Head of caudate nucleus (tissue), 42 donors: ENCODE measurements around the gene FDX2.
"Not testable (repeated sequence)": the region's sequence is repeated elsewhere in the genome, so short reads cannot be mapped to it uniquely, and the experiment has no call there.

ENCODE experiments used
- DNase-seq, 42 donors: peaks; one replicate each; pipeline versions ENCODE4 v3.0.0 to v3.0.0-alpha.2; 2020 to 2021; ENCODE audit warnings: mixed read lengths in 7 of 42
- intact Hi-C: fragments of 100-400 bp; cut with DNase I; formaldehyde crosslinking; loops from one replicate; pipeline ENCODE4 v1.15.0; 2022

Gene FDX2

DNA sequence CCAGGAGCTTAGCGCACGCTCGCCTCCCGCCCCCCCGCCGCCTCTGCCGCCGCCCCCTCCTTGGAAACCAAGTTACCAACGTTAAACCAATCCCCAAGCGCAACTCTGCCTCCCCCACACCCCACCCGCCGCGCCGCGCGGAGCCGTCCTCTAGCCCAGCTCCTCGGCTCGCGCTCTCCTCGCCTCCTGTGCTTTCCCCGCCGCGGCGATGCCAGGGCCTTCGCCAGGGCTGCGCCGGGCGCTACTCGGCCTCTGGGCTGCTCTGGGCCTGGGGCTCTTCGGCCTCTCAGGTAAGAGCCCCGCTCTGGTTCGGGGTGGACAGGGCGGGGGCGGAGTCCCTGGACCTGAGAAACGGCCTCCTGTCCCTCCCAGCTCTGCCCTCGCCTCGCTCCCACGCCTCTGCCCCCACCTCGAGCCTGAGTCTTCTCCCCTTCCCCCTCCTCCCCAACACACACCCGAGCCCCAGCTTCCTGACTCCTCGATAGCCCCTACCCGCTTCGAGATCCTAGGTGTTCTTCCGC, 25.9 kb downstream of the FDX2 start, which contains the start of gene ICAM5:
Gene ICAM5, plus strand, starts transcription at position 117 of the 521 bp plus-strand sequence. Its CDS starts 92 bp downstream, at position 209.
- DNase-seq, result peak; percentile 21 to 90 (median 73)
- intact Hi-C loops, result no loop called here

DNA sequence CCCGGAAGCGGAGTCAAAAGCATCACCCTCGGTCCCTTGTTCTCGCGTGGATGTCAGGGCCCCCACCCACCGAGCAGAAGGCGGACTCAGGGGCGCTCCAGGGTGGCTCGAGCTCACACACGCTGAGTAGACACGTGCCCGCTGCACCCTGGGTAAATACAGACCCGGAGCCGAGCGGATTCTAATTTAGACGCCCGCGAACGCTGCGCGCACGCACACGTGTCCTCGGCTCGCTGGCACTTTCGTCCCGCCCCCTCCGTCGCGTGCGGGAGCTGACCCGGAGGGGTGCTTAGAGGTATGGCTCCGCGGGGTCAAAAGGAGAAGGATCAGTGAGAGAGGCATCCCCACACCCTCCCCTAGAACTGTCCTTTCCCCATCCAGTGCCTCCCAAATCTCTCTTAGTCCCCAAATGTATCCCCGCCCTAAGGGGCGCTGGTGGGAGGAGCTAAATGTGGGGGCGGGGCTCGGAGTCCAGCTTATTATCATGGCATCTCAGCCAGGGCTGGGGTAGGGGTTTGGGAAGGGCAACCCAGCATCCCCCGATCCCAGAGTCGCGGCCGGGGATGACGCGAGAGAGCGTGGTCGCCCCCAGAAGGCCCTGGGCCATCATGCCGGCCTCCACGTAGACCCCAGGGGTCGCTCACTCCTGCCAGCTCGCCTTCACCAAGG, 26.5 kb downstream of the FDX2 start:
- intact Hi-C loops, result no loop called here
- peak in 39 of 42 donors; percentile 23 to 82 (median 64) for DNase-seq

DNA sequence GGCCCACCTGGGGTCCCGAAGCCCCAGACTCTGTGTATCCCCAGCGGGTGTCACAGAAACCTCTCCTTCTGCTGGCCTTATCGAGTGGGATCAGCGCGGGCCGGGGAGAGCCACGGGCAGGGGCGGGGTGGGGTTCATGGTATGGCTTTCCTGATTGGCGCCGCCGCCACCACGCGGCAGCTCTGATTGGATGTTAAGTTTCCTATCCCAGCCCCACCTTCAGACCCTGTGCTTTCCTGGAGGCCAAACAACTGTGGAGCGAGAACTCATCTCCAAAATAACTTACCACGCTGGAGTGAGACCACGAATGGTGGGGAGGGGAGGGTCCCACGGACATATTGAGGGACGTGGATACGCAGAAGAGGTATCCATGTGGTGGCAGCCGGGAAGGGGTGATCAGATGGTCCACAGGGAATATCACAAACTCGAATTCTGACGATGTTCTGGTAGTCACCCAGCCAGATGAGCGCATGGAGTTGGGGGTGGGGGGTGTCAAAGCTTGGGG, 27.1 kb downstream of the FDX2 start:
- DNase-seq, result peak; percentile 42 to 88 (median 68)
- intact Hi-C loops, result no loop called here

DNA sequence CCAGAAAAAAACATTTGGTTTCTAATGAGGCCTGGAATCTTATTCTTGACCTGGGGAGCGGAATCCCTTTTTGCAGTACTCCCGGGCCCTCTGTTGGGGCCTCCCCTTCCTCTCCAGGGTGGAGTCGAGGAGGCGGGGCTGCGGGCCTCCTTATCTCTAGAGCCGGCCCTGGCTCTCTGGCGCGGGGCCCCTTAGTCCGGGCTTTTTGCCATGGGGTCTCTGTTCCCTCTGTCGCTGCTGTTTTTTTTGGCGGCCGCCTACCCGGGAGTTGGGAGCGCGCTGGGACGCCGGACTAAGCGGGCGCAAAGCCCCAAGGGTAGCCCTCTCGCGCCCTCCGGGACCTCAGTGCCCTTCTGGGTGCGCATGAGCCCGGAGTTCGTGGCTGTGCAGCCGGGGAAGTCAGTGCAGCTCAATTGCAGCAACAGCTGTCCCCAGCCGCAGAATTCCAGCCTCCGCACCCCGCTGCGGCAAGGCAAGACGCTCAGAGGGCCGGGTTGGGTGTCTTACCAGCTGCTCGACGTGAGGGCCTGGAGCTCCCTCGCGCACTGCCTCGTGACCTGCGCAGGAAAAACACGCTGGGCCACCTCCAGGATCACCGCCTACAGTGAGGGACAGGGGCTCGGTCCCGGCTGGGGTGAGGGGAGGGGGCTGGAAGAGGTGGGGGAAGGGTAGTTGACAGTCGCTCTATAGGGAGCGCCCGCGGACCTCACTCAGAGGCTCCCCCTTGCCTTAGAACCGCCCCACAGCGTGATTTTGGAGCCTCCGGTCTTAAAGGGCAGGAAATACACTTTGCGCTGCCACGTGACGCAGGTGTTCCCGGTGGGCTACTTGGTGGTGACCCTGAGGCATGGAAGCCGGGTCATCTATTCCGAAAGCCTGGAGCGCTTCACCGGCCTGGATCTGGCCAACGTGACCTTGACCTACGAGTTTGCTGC, 28.7 kb downstream of the FDX2 start, which contains the start of gene ICAM4:
Gene ICAM4, plus strand, starts transcription at position 153 of the 935 bp plus-strand sequence. Its CDS starts 58 bp downstream, at position 211.
- DNase-seq, result no peak
- intact Hi-C loops, result no loop called here

DNA sequence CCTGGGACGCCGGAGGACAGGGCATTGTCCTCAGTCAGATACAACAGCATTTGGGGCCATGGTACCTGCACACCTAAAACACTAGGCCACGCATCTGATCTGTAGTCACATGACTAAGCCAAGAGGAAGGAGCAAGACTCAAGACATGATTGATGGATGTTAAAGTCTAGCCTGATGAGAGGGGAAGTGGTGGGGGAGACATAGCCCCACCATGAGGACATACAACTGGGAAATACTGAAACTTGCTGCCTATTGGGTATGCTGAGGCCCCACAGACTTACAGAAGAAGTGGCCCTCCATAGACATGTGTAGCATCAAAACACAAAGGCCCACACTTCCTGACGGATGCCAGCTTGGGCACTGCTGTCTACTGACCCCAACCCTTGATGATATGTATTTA, 30.4 kb downstream of the FDX2 start:
- intact Hi-C loops, result no loop called here
- no peak for DNase-seq

DNA sequence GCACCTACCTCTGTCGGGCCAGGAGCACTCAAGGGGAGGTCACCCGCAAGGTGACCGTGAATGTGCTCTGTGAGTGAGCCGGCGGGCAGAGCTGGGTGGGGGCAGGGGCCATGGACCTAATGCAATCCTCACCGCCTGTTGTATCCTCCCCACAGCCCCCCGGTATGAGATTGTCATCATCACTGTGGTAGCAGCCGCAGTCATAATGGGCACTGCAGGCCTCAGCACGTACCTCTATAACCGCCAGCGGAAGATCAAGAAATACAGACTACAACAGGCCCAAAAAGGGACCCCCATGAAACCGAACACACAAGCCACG, 30.9 kb downstream of the FDX2 start:
- no peak for DNase-seq
- intact Hi-C loops, result no loop called here

DNA sequence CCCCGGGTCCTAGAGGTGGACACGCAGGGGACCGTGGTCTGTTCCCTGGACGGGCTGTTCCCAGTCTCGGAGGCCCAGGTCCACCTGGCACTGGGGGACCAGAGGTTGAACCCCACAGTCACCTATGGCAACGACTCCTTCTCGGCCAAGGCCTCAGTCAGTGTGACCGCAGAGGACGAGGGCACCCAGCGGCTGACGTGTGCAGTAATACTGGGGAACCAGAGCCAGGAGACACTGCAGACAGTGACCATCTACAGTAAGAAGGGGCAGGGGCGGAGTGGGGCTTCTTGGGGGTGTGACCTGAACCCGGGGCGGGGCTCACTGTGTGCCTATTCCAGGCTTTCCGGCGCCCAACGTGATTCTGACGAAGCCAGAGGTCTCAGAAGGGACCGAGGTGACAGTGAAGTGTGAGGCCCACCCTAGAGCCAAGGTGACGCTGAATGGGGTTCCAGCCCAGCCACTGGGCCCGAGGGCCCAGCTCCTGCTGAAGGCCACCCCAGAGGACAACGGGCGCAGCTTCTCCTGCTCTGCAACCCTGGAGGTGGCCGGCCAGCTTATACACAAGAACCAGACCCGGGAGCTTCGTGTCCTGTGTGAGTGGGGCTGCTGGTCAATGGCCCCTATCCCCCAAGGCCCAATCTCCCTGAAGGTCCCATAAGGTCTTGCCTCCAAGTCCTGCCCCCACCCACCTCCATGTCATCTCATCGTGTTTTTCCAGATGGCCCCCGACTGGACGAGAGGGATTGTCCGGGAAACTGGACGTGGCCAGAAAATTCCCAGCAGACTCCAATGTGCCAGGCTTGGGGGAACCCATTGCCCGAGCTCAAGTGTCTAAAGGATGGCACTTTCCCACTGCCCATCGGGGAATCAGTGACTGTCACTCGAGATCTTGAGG, 31.5 kb downstream of the FDX2 start:
- no peak for DNase-seq
- intact Hi-C loops, result no loop called here

DNA sequence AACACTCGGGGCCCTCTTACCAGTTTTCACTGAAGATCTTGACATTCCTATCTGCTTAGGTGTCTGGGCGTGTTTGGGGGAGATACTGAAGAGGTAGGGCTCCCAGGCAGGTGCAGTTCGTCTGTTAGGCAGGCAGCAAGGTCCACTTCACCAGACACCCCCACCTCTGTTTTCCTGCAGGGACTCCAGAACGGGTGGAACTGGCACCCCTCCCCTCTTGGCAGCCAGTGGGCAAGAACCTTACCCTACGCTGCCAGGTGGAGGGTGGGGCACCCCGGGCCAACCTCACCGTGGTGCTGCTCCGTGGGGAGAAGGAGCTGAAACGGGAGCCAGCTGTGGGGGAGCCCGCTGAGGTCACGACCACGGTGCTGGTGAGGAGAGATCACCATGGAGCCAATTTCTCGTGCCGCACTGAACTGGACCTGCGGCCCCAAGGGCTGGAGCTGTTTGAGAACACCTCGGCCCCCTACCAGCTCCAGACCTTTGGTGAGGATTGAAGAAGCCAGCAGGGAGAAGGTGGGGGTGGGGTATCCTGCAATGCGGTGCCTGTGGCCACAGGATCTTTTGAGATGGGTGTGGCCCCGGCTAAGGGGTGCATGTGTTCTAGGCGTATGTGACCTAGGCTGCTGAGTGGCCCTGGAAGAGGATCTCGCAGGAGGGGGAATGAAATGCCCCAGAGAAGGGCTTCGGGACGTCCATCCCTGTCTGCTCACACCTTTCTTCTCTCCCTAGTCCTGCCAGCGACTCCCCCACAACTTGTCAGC, 32.3 kb downstream of the FDX2 start:
- no peak for DNase-seq
- intact Hi-C loops, result no loop called here

DNA sequence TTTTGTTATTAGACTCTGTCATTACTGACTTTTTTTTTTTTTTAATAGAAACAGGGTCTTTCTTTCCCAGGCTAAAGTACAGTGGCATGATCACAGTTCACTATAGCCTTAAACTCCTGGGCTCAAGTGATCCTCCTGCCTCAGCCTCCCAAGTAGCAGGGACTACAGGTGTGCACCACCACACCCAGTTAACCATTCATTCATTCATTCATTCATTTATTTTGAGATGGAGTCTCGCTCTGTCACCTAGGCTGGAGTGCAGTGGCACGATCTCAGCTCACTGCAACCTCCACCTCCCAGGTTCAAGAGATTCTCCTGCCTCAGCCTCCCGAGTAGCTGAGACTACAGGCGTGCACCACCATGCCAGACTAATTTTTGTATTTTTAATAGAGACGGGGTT, 33.8 kb downstream of the FDX2 start:
- intact Hi-C loops, DNase-seq: not testable (repeated sequence)

DNA sequence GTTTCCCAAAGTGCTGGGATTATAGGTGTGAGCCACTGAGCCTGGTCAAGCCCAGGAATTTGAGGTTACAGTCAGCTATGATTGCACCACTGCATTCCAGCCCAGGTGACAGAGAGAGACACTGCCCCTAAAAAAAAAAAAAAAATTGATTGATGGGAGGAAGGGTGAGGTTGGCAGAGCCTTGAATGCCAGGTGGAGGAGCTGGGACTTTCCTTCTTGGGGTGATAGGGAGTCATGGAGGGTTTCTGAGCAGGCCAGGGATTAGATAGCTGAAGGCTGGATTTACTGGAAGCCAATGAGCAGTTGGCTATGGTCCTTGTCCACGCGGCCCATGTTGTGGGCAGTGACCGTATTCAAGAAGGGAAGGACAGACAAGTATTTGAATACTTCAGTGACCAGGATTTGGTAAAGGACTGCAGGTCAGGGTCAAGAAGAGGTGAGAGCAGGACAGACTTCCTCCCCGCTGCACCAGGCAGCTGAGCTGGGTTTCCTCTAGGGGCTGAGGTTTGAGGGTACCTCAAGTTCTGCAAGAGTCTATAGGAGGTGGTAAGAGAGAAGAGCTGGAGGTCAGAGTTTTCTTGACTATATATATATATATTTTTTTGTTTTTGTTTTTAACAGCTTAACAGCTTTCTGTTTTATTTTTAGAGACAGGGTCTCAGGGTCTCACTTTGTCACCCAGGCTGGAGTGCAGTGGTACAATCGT, 35.9 kb downstream of the FDX2 start:
- intact Hi-C loops, result no loop called here
- no peak for DNase-seq

DNA sequence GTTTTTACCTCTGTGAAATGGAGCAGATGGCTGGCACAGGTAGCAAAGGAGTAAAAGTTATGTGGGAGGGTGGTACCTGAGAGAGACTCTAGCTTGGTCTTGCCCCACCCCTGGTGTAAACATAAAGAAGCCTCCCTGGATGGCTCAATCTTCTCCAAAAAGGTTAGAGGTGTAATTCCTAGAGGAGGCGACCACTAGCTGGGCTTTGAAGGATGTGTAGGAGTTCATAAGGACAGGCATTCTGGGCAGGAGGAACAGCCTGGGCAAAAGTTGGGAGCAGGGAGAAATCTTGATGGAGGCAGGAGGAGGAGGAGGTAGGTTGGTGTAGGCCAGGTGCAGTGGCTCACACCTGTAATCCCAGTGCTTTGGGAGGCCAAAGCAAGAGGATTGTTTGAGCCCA, 36.9 kb downstream of the FDX2 start:
- DNase-seq, result no peak
- intact Hi-C loops, result no loop called here

DNA sequence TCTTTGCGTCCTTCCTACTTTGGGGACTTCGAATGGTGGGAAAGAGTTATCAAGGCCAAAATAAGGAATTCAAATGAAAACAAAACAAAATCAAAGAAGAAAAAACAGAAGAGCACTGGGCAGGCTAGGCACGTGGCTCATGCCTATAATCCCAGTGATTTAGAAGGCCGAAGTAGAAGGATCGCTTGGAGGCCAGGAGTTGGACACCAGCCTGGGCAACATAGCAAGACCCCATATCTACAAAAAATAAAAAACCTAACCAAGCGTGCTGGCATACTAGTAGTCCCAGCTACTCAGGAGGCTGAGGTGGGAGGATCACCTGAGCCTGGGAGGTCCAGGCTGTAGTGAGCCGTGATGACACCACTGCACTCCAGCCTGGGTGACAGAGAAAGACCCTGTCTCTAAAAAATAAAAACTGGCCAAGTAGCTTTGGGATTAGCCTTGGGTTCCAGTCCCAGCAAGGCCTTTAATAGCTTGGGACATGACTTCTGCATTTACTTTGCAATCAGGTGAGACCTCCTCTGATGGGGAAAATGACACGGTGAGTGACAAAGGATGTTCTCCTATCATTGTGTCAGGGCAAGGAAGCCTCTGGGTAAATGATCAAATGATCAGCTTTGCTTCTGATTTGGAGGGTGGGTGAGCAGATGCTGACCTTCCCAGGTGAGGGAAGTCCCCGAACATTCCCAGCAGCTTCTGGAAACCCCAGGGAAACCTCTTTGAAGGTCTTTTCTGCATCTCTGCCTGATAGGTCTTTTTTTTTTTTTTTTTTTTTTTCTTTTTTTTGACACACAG, 37.8 kb downstream of the FDX2 start:
- intact Hi-C loops, result no loop called here
- no peak for DNase-seq

DNA sequence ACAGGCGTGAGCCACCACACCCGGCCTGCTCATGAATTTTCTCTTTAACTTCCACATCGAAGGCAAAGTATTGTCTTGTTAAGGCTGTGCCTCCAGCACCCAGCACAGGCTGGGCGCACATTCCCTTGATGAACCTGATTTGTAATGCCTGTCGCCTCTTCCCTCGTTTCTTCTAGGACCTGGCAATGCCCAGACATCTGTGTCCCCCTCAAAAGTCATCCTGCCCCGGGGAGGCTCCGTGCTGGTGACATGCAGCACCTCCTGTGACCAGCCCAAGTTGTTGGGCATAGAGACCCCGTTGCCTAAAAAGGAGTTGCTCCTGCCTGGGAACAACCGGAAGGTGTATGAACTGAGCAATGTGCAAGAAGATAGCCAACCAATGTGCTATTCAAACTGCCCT, 41.2 kb downstream of the FDX2 start:
- intact Hi-C loops, result no loop called here
- no peak for DNase-seq

DNA sequence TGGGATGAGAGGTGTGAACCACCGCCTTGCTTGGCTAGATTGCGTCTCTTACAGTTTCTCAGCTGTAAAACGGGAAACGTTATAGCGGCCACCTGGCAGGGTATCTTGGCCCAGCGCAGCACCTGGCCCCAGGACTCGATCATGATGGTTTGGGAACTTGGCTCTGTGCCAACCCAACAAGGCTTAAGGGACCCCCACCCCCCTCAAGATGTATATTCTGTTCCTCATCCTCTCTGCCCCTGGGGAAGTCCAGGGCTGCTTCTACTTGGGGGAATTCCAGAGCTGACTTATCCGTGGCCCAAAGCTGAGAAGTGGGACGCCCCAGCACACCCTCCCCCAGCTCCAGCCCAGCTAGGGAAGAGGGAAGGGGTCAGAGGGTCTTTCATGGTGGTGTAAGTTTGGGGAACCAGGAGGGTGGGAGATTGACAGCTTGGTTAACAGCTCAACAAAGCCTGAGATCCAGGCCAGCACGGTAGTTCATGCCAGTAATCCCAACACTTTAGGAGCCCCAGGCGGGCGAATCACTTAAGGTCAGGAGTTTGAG, 44.2 kb downstream of the FDX2 start:
- intact Hi-C loops, result no loop called here
- peak in 1 of 42 donors; percentile 16 for DNase-seq

DNA sequence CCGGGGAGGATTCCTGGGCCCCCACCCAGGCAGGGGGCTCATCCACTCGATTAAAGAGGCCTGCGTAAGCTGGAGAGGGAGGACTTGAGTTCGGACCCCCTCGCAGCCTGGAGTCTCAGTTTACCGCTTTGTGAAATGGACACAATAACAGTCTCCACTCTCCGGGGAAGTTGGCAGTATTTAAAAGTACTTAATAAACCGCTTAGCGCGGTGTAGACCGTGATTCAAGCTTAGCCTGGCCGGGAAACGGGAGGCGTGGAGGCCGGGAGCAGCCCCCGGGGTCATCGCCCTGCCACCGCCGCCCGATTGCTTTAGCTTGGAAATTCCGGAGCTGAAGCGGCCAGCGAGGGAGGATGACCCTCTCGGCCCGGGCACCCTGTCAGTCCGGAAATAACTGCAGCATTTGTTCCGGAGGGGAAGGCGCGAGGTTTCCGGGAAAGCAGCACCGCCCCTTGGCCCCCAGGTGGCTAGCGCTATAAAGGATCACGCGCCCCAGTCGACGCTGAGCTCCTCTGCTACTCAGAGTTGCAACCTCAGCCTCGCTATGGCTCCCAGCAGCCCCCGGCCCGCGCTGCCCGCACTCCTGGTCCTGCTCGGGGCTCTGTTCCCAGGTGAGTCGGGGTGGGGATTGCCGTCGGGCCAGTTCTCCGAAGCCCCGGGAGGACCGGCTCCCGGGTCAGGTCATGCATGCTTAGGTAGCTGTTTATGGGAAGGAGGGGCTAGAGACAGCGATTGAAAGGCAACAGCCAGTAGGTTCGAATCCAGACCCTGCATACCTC, 45.0 kb downstream of the FDX2 start, which contains the start of gene ICAM1:
Gene ICAM1, plus strand, starts transcription at position 505 of the 779 bp plus-strand sequence. Its CDS starts 40 bp downstream, at position 545.
- intact Hi-C loops, result no loop called here
- DNase-seq, result peak in 28 of 42 donors; percentile 24 to 74 (median 53)
